Naive B cell (primary cell): ENCODE measurements around the gene ADAR. TPM values are rescaled to one million over a fixed set of nuclear protein-coding genes. Genes with fewer than 3 reads are reported as not detected.

Experiments used
- ATAC-seq, 2 donors: fragments of 150-1000 bp; cut with Tn5 transposase; 2 replicates each; pipeline ENCODE4 v1.10.0; 2021; ENCODE audit warnings: low read depth in 2 of 2, mild to moderate bottlenecking in 2 of 2, moderate library complexity in 2 of 2
- DNase-seq: peaks from one replicate; pipeline ENCODE4 v3.0.0; 2022
- H3K27ac Mint-ChIP-seq, 6 donors: one replicate each; pipeline ENCODE4 v1.8.0; 2020 to 2022; ENCODE audit warnings: mild to moderate bottlenecking in 6 of 6, mixed read lengths in 6 of 6, moderate library complexity in 5 of 6, inconsistent platforms in 2 of 6
- H3K27me3 Mint-ChIP-seq, 3 donors: one replicate each; pipeline ENCODE4 v1.8.0; 2021 to 2022; ENCODE audit warnings: mixed read lengths in 3 of 3, mild to moderate bottlenecking in 1 of 3
- H3K36me3 Mint-ChIP-seq, 2 donors: one replicate each; pipeline ENCODE4 v1.8.0; 2020 to 2022; ENCODE audit warnings: mixed read lengths in 2 of 2, inconsistent platforms in 1 of 2, mild to moderate bottlenecking in 1 of 2
- H3K4me1 Mint-ChIP-seq, 3 donors: one replicate each; pipeline ENCODE4 v1.8.0; 2020 to 2022; ENCODE audit warnings: mixed read lengths in 3 of 3, inconsistent platforms in 1 of 3, mild to moderate bottlenecking in 1 of 3, moderate library complexity in 1 of 3
- H3K4me3 Mint-ChIP-seq, 8 donors: one replicate each; pipeline ENCODE4 v1.8.0; 2020 to 2022; ENCODE audit warnings: mild to moderate bottlenecking in 8 of 8, mixed read lengths in 8 of 8, moderate library complexity in 8 of 8, inconsistent platforms in 2 of 8
- H3K9me3 Mint-ChIP-seq, 7 donors: one replicate each; pipeline ENCODE4 v1.8.0; 2020 to 2022; ENCODE audit warnings: mixed read lengths in 7 of 7, mild to moderate bottlenecking in 5 of 7, inconsistent platforms in 2 of 7, moderate library complexity in 1 of 7
- polyA plus RNA-seq, 6 donors: library from polyadenylated mRNA; unstranded; fragments of 300-500 nt; fragmentation: Illumina TruSeq; gene quantifications; one replicate each; pipeline ENCODE4 v1.2.3, GENCODE V29; 2021; ENCODE audit warnings: low read depth in 6 of 6

ADAR gene
- polyA plus RNA-seq, 6 donors from 2014 or later: 42.0 to 134 (median 95.9) TPM

- H3K36me3 Mint-ChIP-seq: peaks cover 44 to 68% of the 10 kb centered on the region in 2 donors
- no peak overlapping the region for H3K27ac Mint-ChIP-seq
- H3K27me3 Mint-ChIP-seq: no peaks in the 10 kb centered on the region
- DNase-seq: no peak
- no peak for ATAC-seq
- peaks cover 0 to 9% (median 5%) of the 10 kb centered on the region in 3 donors for H3K4me1 Mint-ChIP-seq
- no peaks in the 10 kb centered on the region for H3K9me3 Mint-ChIP-seq
- H3K4me3 Mint-ChIP-seq: no peak overlapping the region
Observed at GRCh38 chr1:154589780-154590179, 18.2 kb downstream of the ADAR start.

- H3K9me3 Mint-ChIP-seq: no peaks in the 10 kb centered on the region
- peak overlapping the region in 2 of 6 donors; percentile 57 to 73 for H3K27ac Mint-ChIP-seq
- DNase-seq (no peak), ATAC-seq (no peak)
- H3K36me3 Mint-ChIP-seq: peaks cover 27 to 60% of the 10 kb centered on the region in 2 donors
- H3K4me3 Mint-ChIP-seq: no peak overlapping the region
- H3K4me1 Mint-ChIP-seq: peaks cover 0 to 5% (median 5%) of the 10 kb centered on the region in 3 donors
- H3K27me3 Mint-ChIP-seq: no peaks in the 10 kb centered on the region
Observed at GRCh38 chr1:154586641-154587040, 21.3 kb downstream of the ADAR start.

GRCh38 chr1:154586231-154586630, 21.8 kb downstream of the ADAR start:
- H3K27ac Mint-ChIP-seq: no peak overlapping the region
- DNase-seq (no peak), ATAC-seq (no peak)
- peaks cover 25 to 60% of the 10 kb centered on the region in 2 donors for H3K36me3 Mint-ChIP-seq
- no peaks in the 10 kb centered on the region for H3K9me3 Mint-ChIP-seq
- H3K4me1 Mint-ChIP-seq: peaks cover 0 to 5% (median 5%) of the 10 kb centered on the region in 3 donors
- no peaks in the 10 kb centered on the region for H3K27me3 Mint-ChIP-seq
- H3K4me3 Mint-ChIP-seq: no peak overlapping the region

GRCh38 chr1:154584267-154584994, 23.6 kb downstream of the ADAR start:
- H3K27me3 Mint-ChIP-seq: no peaks in the 10 kb centered on the region
- ATAC-seq (peak in 1 of 2 donors; percentile 43), DNase-seq (no peak)
- H3K4me3 Mint-ChIP-seq: no peak overlapping the region
- no peaks in the 10 kb centered on the region for H3K9me3 Mint-ChIP-seq
- H3K4me1 Mint-ChIP-seq: peaks cover 0 to 7% (median 5%) of the 10 kb centered on the region in 3 donors
- H3K27ac Mint-ChIP-seq: no peak overlapping the region
- peaks cover 21 to 55% of the 10 kb centered on the region in 2 donors for H3K36me3 Mint-ChIP-seq

- Mint-ChIP-seq H3K36me3 (peaks cover 21 to 52% of the 10 kb centered on the region in 2 donors), H3K4me1 (peaks cover 2 to 7% (median 5%) of the 10 kb centered on the region in 3 donors), H3K9me3 (no peaks in the 10 kb centered on the region), H3K4me3 (no peak overlapping the region), H3K27me3 (no peaks in the 10 kb centered on the region), H3K27ac (no peak overlapping the region)
- DNase-seq (no peak), ATAC-seq (no peak)
Observed at GRCh38 chr1:154583773-154584172, 24.2 kb downstream of the ADAR start.

GRCh38 chr1:154582885-154583284, 25.1 kb downstream of the ADAR start:
- H3K27me3 Mint-ChIP-seq: no peaks in the 10 kb centered on the region
- H3K9me3 Mint-ChIP-seq: no peaks in the 10 kb centered on the region
- peaks cover 4 to 7% (median 5%) of the 10 kb centered on the region in 3 donors for H3K4me1 Mint-ChIP-seq
- no peak for ATAC-seq
- H3K36me3 Mint-ChIP-seq: peaks cover 21 to 48% of the 10 kb centered on the region in 2 donors
- no peak overlapping the region for H3K4me3 Mint-ChIP-seq
- peak overlapping the region in 1 of 6 donors; percentile 20 for H3K27ac Mint-ChIP-seq
- no peak for DNase-seq

GRCh38 chr1:154581766-154582165, 26.2 kb downstream of the ADAR start:
- H3K4me1 Mint-ChIP-seq: peaks cover 4 to 7% (median 5%) of the 10 kb centered on the region in 3 donors
- peak overlapping the region in 1 of 6 donors; percentile 60 for H3K27ac Mint-ChIP-seq
- no peak for DNase-seq
- no peak overlapping the region for H3K4me3 Mint-ChIP-seq
- ATAC-seq: no peak
- H3K27me3 Mint-ChIP-seq: no peaks in the 10 kb centered on the region
- peaks cover 13 to 37% of the 10 kb centered on the region in 2 donors for H3K36me3 Mint-ChIP-seq
- no peaks in the 10 kb centered on the region for H3K9me3 Mint-ChIP-seq

- Mint-ChIP-seq H3K27ac (peak overlapping the region in 2 of 6 donors; percentile 6 to 75), H3K4me3 (no peak overlapping the region), H3K36me3 (peaks cover 0 to 13% of the 10 kb centered on the region in 2 donors), H3K4me1 (peaks cover 4 to 9% (median 5%) of the 10 kb centered on the region in 3 donors), H3K27me3 (peaks cover 0 to 4% (median 3%) of the 10 kb centered on the region in 3 donors), H3K9me3 (no peaks in the 10 kb centered on the region)
- no peak for ATAC-seq
- no peak for DNase-seq
Observed at GRCh38 chr1:154579374-154579773, 28.6 kb downstream of the ADAR start.

- ATAC-seq (no peak), DNase-seq (no peak)
- Mint-ChIP-seq H3K36me3 (peaks cover 0 to 8% of the 10 kb centered on the region in 2 donors), H3K4me3 (no peak overlapping the region), H3K9me3 (peaks cover 0 to 2% (median 0%) of the 10 kb centered on the region in 7 donors), H3K27ac (peak overlapping the region in 1 of 6 donors; percentile 54), H3K4me1 (peaks cover 4 to 10% (median 5%) of the 10 kb centered on the region in 3 donors), H3K27me3 (peaks cover 5 to 10% (median 7%) of the 10 kb centered on the region in 3 donors)
Observed at GRCh38 chr1:154578058-154578418, 29.9 kb downstream of the ADAR start.

GRCh38 chr1:154577346-154578057, 30.5 kb downstream of the ADAR start:
- DNase-seq (no peak), ATAC-seq (no peak)
- H3K9me3 Mint-ChIP-seq: peaks cover 0 to 2% (median 0%) of the 10 kb centered on the region in 7 donors
- H3K36me3 Mint-ChIP-seq: peaks cover 0 to 8% of the 10 kb centered on the region in 2 donors
- no peak overlapping the region for H3K27ac Mint-ChIP-seq
- no peak overlapping the region for H3K4me3 Mint-ChIP-seq
- H3K4me1 Mint-ChIP-seq: peaks cover 4 to 10% (median 5%) of the 10 kb centered on the region in 3 donors
- H3K27me3 Mint-ChIP-seq: peaks cover 7 to 10% (median 10%) of the 10 kb centered on the region in 3 donors

GRCh38 chr1:154575951-154576566, 31.9 kb downstream of the ADAR start:
- no peak for DNase-seq
- Mint-ChIP-seq H3K27me3 (peaks cover 10 to 23% (median 20%) of the 10 kb centered on the region in 3 donors), H3K9me3 (peaks cover 0 to 2% (median 0%) of the 10 kb centered on the region in 7 donors), H3K36me3 (peaks cover 0 to 8% of the 10 kb centered on the region in 2 donors), H3K27ac (no peak overlapping the region), H3K4me1 (peaks cover 4 to 10% (median 5%) of the 10 kb centered on the region in 3 donors), H3K4me3 (no peak overlapping the region)
- no peak for ATAC-seq

- Mint-ChIP-seq H3K27ac (peak overlapping the region in 1 of 6 donors; percentile 20), H3K4me1 (peaks cover 4 to 10% (median 5%) of the 10 kb centered on the region in 3 donors), H3K4me3 (peak overlapping the region in 1 of 8 donors; percentile 5), H3K9me3 (peaks cover 0 to 2% (median 0%) of the 10 kb centered on the region in 7 donors), H3K27me3 (peaks cover 10 to 29% (median 27%) of the 10 kb centered on the region in 3 donors), H3K36me3 (peaks cover 0 to 8% of the 10 kb centered on the region in 2 donors)
- no peak for ATAC-seq
- DNase-seq: no peak
Observed at GRCh38 chr1:154575147-154575927, 32.6 kb downstream of the ADAR start.
